ENCODE results near the gene RASEF. TPM values are rescaled to one million over a fixed set of nuclear protein-coding genes. Genes with fewer than 3 reads are reported as not detected.
"Not testable (repeated sequence)": the region's sequence is repeated elsewhere in the genome, so short reads cannot be mapped to it uniquely, and the experiment has no call there.

RASEF gene
- polyA plus RNA-seq, 4 donors: 2.2 to 14.6 (median 4.7) TPM

DNA sequence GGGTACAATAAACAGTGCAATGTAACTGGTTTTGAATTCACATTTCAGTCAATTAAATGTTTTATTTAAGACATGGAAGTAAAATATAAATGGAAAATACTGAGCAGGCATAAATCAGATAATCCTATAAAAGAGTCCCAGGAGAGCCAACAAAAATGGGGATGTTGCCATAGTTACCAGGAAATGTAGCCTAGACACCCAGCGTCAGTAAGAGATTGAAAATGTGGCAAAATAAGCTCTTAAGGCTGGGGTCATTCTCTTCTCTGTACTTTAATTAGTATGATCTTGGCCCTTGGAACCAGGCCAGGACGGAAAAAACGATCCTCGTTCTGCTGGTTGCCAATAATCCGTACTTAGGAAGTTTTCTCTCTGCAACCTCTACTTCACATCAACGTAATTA, 18.9 kb upstream of the RASEF start:
- FAIRE-seq (no peak), DNase-seq (no peak)
- no peak overlapping the region for H3K4me3 ChIP-seq (ENCODE audit: low read depth in 1 of 3, low read length in 3 of 3)
- no peaks in the 10 kb centered on the region for H3K27me3 ChIP-seq (ENCODE audit: control insufficient read depth in 3 of 3, insufficient read depth in 3 of 3, low read length in 3 of 3)
- WGBS, 3 donors: 66 to 82% (median 73%) methylated on average over 6 of the region's 6 CpGs
- no peaks in the 10 kb centered on the region for H3K4me1 ChIP-seq (ENCODE audit: control insufficient read depth in 3 of 3, insufficient read depth in 2 of 3, low read depth in 1 of 3, low read length in 2 of 3)
- no peak overlapping the region for H3K27ac ChIP-seq (ENCODE audit: low read depth in 1 of 3, low read length in 2 of 3)
- H3K9me3 ChIP-seq (ENCODE audit: control insufficient read depth in 2 of 2, insufficient read depth in 1 of 2, low read depth in 1 of 2, low read length in 1 of 2): peaks cover 0 to 3% of the 10 kb centered on the region in 2 donors
- no peaks in the 10 kb centered on the region for H3K36me3 ChIP-seq (ENCODE audit: control insufficient read depth in 3 of 3, insufficient read depth in 2 of 3, low read depth in 1 of 3, low read length in 3 of 3)

DNA sequence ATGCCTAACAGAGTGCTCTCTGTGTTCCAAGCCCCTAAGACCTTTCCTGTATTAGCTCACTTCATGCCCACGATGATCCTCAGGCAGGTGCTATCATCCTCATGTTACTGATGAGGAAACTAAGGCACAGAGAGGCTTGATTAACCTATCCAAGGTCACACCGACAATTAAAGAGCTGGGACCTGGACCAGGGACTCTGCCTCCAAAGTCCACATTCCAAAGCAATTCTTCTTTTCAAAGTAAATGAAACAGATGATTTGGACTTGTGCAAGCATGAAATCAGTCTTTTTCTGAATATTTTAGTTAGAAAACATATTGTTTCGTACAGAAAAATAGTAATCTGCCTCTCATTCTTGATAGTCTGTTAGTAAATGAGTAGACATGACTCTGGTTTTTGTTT, 18.1 kb upstream of the RASEF start:
- 50 to 72% (median 62%) methylated on average over 3 of the region's 3 CpGs for WGBS, 3 donors
- no peaks in the 10 kb centered on the region for H3K9me3 ChIP-seq (ENCODE audit: control insufficient read depth in 2 of 2, insufficient read depth in 1 of 2, low read depth in 1 of 2, low read length in 1 of 2)

DNA sequence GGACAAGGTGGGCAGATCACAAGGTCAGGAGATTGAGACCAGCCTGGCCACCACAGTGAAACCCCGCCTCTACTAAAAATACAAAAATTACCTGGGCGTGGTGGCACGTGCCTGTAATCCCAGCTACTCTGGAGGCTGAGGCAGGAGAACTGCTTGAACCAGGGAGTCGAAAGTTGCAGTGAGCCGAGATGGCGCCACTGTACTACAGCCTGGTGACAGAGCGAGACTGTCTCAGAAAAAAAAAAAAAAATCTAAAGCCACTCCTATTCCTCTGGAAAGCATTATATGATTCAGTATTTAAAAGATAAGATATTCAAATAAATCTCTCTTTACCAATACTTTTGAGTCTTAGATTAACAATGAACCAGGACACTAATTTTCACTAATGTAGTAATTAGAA, 13.0 kb upstream of the RASEF start:
- FAIRE-seq; H3K4me1 ChIP-seq (ENCODE audit: control insufficient read depth in 3 of 3, insufficient read depth in 2 of 3, low read depth in 1 of 3, low read length in 2 of 3); H3K27me3 ChIP-seq (ENCODE audit: control insufficient read depth in 3 of 3, insufficient read depth in 3 of 3, low read length in 3 of 3); H3K27ac ChIP-seq (ENCODE audit: low read depth in 1 of 3, low read length in 2 of 3); DNase-seq; H3K36me3 ChIP-seq (ENCODE audit: control insufficient read depth in 3 of 3, insufficient read depth in 2 of 3, low read depth in 1 of 3, low read length in 3 of 3); H3K4me3 ChIP-seq (ENCODE audit: low read depth in 1 of 3, low read length in 3 of 3); H3K9me3 ChIP-seq (ENCODE audit: control insufficient read depth in 2 of 2, insufficient read depth in 1 of 2, low read depth in 1 of 2, low read length in 1 of 2): not testable (repeated sequence)
- WGBS, 3 donors: 57 to 83% (median 61%) methylated on average over 7 of the region's 7 CpGs

More for the DNA sequence above, 18.1 kb upstream of the RASEF start:
- H3K36me3 ChIP-seq (ENCODE audit: control insufficient read depth in 3 of 3, insufficient read depth in 2 of 3, low read depth in 1 of 3, low read length in 3 of 3): no peaks in the 10 kb centered on the region
- no peak overlapping the region for H3K27ac ChIP-seq (ENCODE audit: low read depth in 1 of 3, low read length in 2 of 3)
- no peaks in the 10 kb centered on the region for H3K4me1 ChIP-seq (ENCODE audit: control insufficient read depth in 3 of 3, insufficient read depth in 2 of 3, low read depth in 1 of 3, low read length in 2 of 3)
- FAIRE-seq: no peak
- H3K4me3 ChIP-seq (ENCODE audit: low read depth in 1 of 3, low read length in 3 of 3): no peak overlapping the region
- H3K27me3 ChIP-seq (ENCODE audit: control insufficient read depth in 3 of 3, insufficient read depth in 3 of 3, low read length in 3 of 3): no peaks in the 10 kb centered on the region
- no peak for DNase-seq

DNA sequence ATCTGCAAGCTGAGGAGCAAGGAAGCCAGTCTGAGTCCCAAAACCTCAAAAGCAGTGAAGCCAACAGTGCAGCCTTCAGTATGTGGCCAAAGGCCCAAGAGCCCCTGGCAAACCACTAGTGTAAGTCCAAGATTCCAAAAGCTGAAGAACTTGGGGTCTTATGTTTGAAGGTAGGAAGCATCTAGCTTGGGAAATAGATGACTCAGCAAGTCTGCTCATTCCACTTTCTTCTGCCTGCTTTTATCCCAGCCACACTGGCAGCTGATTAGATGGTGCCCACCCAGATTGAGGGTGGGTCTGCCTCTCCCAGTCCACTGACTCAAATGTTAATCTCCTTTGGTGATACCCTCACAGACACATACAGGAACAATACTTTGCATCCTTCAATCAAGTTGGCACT, 9.6 kb upstream of the RASEF start:
- H3K27ac ChIP-seq (ENCODE audit: low read depth in 1 of 3, low read length in 2 of 3); DNase-seq; H3K4me3 ChIP-seq (ENCODE audit: low read depth in 1 of 3, low read length in 3 of 3); H3K27me3 ChIP-seq (ENCODE audit: control insufficient read depth in 3 of 3, insufficient read depth in 3 of 3, low read length in 3 of 3); H3K36me3 ChIP-seq (ENCODE audit: control insufficient read depth in 3 of 3, insufficient read depth in 2 of 3, low read depth in 1 of 3, low read length in 3 of 3); H3K9me3 ChIP-seq (ENCODE audit: control insufficient read depth in 2 of 2, insufficient read depth in 1 of 2, low read depth in 1 of 2, low read length in 1 of 2); H3K4me1 ChIP-seq (ENCODE audit: control insufficient read depth in 3 of 3, insufficient read depth in 2 of 3, low read depth in 1 of 3, low read length in 2 of 3); FAIRE-seq: not testable (repeated sequence)

DNA sequence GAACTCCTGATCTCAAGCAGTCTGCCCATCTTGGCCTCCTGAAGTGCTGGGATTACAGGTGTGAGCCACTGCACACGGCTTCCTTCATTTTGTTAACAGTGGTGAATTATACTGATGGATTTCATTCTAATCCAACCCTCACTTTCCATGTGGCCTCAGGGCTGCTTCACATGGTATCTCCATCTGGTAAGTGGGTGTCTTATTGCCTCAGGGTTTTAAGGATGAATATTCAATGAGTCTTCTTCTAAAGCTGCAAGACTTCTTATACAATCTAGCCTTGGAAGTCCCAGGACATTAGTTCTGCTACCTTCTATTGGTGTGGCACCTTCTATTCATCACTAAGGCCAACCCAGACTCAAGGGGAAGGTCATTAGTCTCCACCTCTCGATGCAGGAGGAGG, 8.7 kb upstream of the RASEF start:
- no peaks in the 10 kb centered on the region for H3K27me3 ChIP-seq (ENCODE audit: control insufficient read depth in 3 of 3, insufficient read depth in 3 of 3, low read length in 3 of 3)
- H3K36me3 ChIP-seq (ENCODE audit: control insufficient read depth in 3 of 3, insufficient read depth in 2 of 3, low read depth in 1 of 3, low read length in 3 of 3): peaks cover 0 to 3% (median 0%) of the 10 kb centered on the region in 3 donors
- DNase-seq (no peak), FAIRE-seq (no peak)
- no peak overlapping the region for H3K4me3 ChIP-seq (ENCODE audit: low read depth in 1 of 3, low read length in 3 of 3)
- H3K4me1 ChIP-seq (ENCODE audit: control insufficient read depth in 3 of 3, insufficient read depth in 2 of 3, low read depth in 1 of 3, low read length in 2 of 3): no peaks in the 10 kb centered on the region
- 75 to 89% (median 84%) methylated on average over 2 of the region's 2 CpGs for WGBS, 3 donors
- H3K9me3 ChIP-seq (ENCODE audit: control insufficient read depth in 2 of 2, insufficient read depth in 1 of 2, low read depth in 1 of 2, low read length in 1 of 2): no peaks in the 10 kb centered on the region
- no peak overlapping the region for H3K27ac ChIP-seq (ENCODE audit: low read depth in 1 of 3, low read length in 2 of 3)

DNA sequence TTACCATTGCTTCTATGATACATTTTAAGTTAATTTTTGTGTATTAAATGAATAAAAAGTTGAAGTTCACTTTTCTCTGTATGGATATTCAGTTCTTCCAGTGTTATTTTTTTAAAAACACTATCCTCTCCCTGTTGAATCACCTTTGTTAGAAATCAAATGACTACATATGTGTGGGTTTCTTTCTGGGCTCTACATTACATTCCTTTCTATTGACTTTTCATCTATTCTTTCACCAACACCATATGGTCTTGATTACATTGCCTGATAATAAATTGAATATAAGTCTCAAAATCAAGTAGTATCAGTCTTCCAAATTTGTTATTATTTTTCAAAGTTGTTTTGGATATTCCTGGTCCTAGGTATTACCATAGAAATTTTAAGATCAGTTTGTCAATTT, 7.3 kb upstream of the RASEF start:
- no peak for FAIRE-seq
- Histone ChIP-seq H3K4me1 (ENCODE audit: control insufficient read depth in 3 of 3, insufficient read depth in 2 of 3, low read depth in 1 of 3, low read length in 2 of 3) (no peaks in the 10 kb centered on the region), H3K27me3 (ENCODE audit: control insufficient read depth in 3 of 3, insufficient read depth in 3 of 3, low read length in 3 of 3) (peaks cover 0 to under 1% (median 0%) of the 10 kb centered on the region in 3 donors)

DNA sequence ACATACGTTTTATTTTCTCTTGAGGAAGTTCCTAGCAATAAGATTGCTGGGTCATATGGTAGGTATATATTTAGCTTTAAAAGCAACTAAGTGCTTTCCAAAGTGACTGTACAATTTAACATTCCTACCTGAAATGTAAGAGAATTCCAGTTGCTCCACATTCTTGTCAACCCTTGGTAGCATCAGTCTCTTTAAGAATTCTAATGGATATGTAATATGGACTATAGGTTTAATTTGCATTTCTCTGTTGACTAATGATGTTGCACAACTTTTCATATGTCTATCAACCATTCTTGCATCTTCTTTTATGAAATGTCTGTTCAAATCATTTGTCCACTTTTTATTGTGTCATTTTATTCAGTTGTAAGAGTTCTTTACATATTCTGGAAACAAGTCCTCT, 6.7 kb upstream of the RASEF start:
- DNase-seq: no peak
- no peak overlapping the region for H3K4me3 ChIP-seq (ENCODE audit: low read depth in 1 of 3, low read length in 3 of 3)
- 75 to 90% (median 81%) methylated on average over 1 of the region's 1 CpG for WGBS, 3 donors

More for the DNA sequence above, 7.3 kb upstream of the RASEF start:
- DNase-seq: no peak
- no peak overlapping the region for H3K4me3 ChIP-seq (ENCODE audit: low read depth in 1 of 3, low read length in 3 of 3)
- peaks cover 0 to under 1% of the 10 kb centered on the region in 2 donors for H3K9me3 ChIP-seq (ENCODE audit: control insufficient read depth in 2 of 2, insufficient read depth in 1 of 2, low read depth in 1 of 2, low read length in 1 of 2)
- H3K36me3 ChIP-seq (ENCODE audit: control insufficient read depth in 3 of 3, insufficient read depth in 2 of 3, low read depth in 1 of 3, low read length in 3 of 3): peaks cover 0 to 3% (median 0%) of the 10 kb centered on the region in 3 donors
- no peak overlapping the region for H3K27ac ChIP-seq (ENCODE audit: low read depth in 1 of 3, low read length in 2 of 3)

DNA sequence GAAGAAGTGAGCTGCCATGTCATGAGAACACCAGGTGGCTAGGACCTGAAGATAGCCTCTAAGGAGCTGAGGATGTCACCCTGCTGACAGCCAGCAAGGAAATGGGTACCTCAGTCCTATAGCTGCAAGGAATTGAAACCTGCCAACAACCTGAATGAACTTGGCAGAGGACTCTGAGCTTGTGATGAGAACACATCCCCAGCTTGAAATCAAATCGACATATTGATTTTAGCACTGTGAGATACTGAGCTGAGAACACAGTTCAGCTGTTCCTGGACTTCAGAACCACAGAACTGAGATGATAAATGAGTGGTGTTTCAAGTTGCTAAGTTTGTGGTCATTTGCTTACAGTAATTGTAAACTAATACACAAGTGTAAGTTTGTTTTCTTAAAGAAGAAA, 5.5 kb upstream of the RASEF start:
- H3K27me3 ChIP-seq (ENCODE audit: control insufficient read depth in 3 of 3, insufficient read depth in 3 of 3, low read length in 3 of 3): peaks cover 0 to 2% (median 0%) of the 10 kb centered on the region in 3 donors
- no peak overlapping the region for H3K4me3 ChIP-seq (ENCODE audit: low read depth in 1 of 3, low read length in 3 of 3)
- peaks cover 0 to 3% of the 10 kb centered on the region in 2 donors for H3K9me3 ChIP-seq (ENCODE audit: control insufficient read depth in 2 of 2, insufficient read depth in 1 of 2, low read depth in 1 of 2, low read length in 1 of 2)
- DNase-seq (no peak), FAIRE-seq (no peak)
- 44 to 51% (median 49%) methylated on average over 1 of the region's 1 CpG for WGBS, 3 donors
- no peaks in the 10 kb centered on the region for H3K4me1 ChIP-seq (ENCODE audit: control insufficient read depth in 3 of 3, insufficient read depth in 2 of 3, low read depth in 1 of 3, low read length in 2 of 3)
- peaks cover 0 to 3% (median 0%) of the 10 kb centered on the region in 3 donors for H3K36me3 ChIP-seq (ENCODE audit: control insufficient read depth in 3 of 3, insufficient read depth in 2 of 3, low read depth in 1 of 3, low read length in 3 of 3)
- H3K27ac ChIP-seq (ENCODE audit: low read depth in 1 of 3, low read length in 2 of 3): no peak overlapping the region

More for the DNA sequence above, 6.7 kb upstream of the RASEF start:
- Histone ChIP-seq H3K36me3 (ENCODE audit: control insufficient read depth in 3 of 3, insufficient read depth in 2 of 3, low read depth in 1 of 3, low read length in 3 of 3) (peaks cover 0 to 3% (median 0%) of the 10 kb centered on the region in 3 donors), H3K27ac (ENCODE audit: low read depth in 1 of 3, low read length in 2 of 3) (no peak overlapping the region), H3K4me1 (ENCODE audit: control insufficient read depth in 3 of 3, insufficient read depth in 2 of 3, low read depth in 1 of 3, low read length in 2 of 3) (no peaks in the 10 kb centered on the region), H3K27me3 (ENCODE audit: control insufficient read depth in 3 of 3, insufficient read depth in 3 of 3, low read length in 3 of 3) (peaks cover 0 to 2% (median 0%) of the 10 kb centered on the region in 3 donors), H3K9me3 (ENCODE audit: control insufficient read depth in 2 of 2, insufficient read depth in 1 of 2, low read depth in 1 of 2, low read length in 1 of 2) (peaks cover 0 to 3% of the 10 kb centered on the region in 2 donors)
- no peak for FAIRE-seq

DNA sequence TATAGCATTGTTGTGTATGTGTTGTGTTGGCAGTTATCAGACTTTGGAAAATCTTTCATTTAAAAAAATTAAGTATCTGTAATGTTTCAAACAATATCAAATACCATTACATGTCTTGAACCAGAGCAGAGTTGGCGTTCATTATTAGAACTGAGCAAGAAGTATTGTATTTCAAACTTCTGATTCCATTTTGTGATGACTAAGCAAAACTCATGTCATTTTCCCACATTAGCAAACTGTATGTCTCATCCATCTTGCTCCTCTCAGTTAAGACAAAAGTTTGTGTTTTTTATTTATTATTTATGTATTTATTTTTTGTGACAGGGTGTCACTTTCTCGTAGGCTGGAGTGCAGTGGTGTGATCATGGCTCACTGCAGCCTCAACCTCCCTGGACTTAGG, 4.6 kb upstream of the RASEF start:
- peaks cover 0 to 3% (median 0%) of the 10 kb centered on the region in 3 donors for H3K36me3 ChIP-seq (ENCODE audit: control insufficient read depth in 3 of 3, insufficient read depth in 2 of 3, low read depth in 1 of 3, low read length in 3 of 3)
- no peak for FAIRE-seq
- no peak overlapping the region for H3K27ac ChIP-seq (ENCODE audit: low read depth in 1 of 3, low read length in 2 of 3)
- DNase-seq: no peak
- 78 to 90% (median 84%) methylated on average over 2 of the region's 2 CpGs for WGBS, 3 donors
- H3K9me3 ChIP-seq (ENCODE audit: control insufficient read depth in 2 of 2, insufficient read depth in 1 of 2, low read depth in 1 of 2, low read length in 1 of 2): peaks cover 0 to 3% of the 10 kb centered on the region in 2 donors
- H3K4me1 ChIP-seq (ENCODE audit: control insufficient read depth in 3 of 3, insufficient read depth in 2 of 3, low read depth in 1 of 3, low read length in 2 of 3): no peaks in the 10 kb centered on the region
- H3K4me3 ChIP-seq (ENCODE audit: low read depth in 1 of 3, low read length in 3 of 3): no peak overlapping the region
- peaks cover 0 to 2% (median 0%) of the 10 kb centered on the region in 3 donors for H3K27me3 ChIP-seq (ENCODE audit: control insufficient read depth in 3 of 3, insufficient read depth in 3 of 3, low read length in 3 of 3)

Data from small intestine (tissue), 7 donors.